Stomach (tissue), 9 donors: Measurements from ENCODE around the gene DDHD1. TPM values are rescaled to one million over a fixed set of nuclear protein-coding genes. Genes with fewer than 3 reads are reported as not detected.

Source experiments
- DNase-seq, 2 donors: peaks; one replicate each; pipeline versions ENCODE4 v3.0.0 to v3.0.0-alpha.2; 2013 to 2019
- H3K27ac ChIP-seq, 5 donors: fragments of 200-600 bp in 4 of 5; sonication (generic) in 4 of 5; one replicate each; pipeline ENCODE4 v1.5.1; 2013 to 2019; ENCODE audit warnings: mild to moderate bottlenecking in 1 of 5, moderate library complexity in 1 of 5
- H3K27me3 ChIP-seq, 3 donors: fragments of 200-600 bp; sonication (generic); one replicate each; pipeline ENCODE4 v1.5.1; 2017 to 2019; ENCODE audit warnings: mixed run types in 1 of 3
- H3K36me3 ChIP-seq, 4 donors: fragments of 200-600 bp; sonication (generic); 1 replicate in 3 of 4; 2 replicates in 1 of 4; pipeline ENCODE4 v1.5.1; 2016 to 2019
- H3K4me1 ChIP-seq, 4 donors: fragments of 200-600 bp; sonication (generic); one replicate each; pipeline ENCODE4 v1.5.1; 2016 to 2019
- H3K4me3 ChIP-seq, 4 donors: fragments of 200-600 bp; sonication (generic) in 3 of 4; one replicate each; pipeline ENCODE4 v1.5.1; 2016 to 2019; ENCODE audit warnings: mild to moderate bottlenecking in 1 of 4
- H3K9me3 ChIP-seq, 4 donors: fragments of 200-600 bp; sonication (generic); one replicate each; pipeline ENCODE4 v1.5.1; 2016 to 2019
- EP300 ChIP-seq: sonication (generic); formaldehyde crosslinking; IDR thresholded peaks from one replicate; pipeline ENCODE4 v1.6.1; 2017; ENCODE audit warnings: antibody characterized with exemption
- POLR2A ChIP-seq, 4 donors: fragments of 450-650 bp; IDR thresholded peaks; one replicate each; pipeline ENCODE4 v1.6.1; 2016; ENCODE audit warnings: antibody characterized with exemption in 4 of 4, control low read depth in 2 of 4, mild to moderate bottlenecking in 1 of 4, moderate library complexity in 1 of 4
- POLR2AphosphoS5 ChIP-seq, 3 donors: sonication (generic); formaldehyde crosslinking; IDR thresholded peaks; one replicate each; pipeline ENCODE4 v1.6.1; 2016; ENCODE audit warnings: antibody characterized with exemption in 3 of 3
- WGBS, 5 donors: extraction: QIAGEN DNeasy Blood & Tissue Kit in 3 of 5; methylation state at CpG; one replicate each; pipeline versions ENCODE4 v1.1.5 to v1.1.7; 2013 to 2018; 5-methylcytosine and 5-hydroxymethylcytosine counted together
- intact Hi-C: fragments of 100-400 bp; cut with DNase I; formaldehyde crosslinking; loops from one replicate; pipeline ENCODE4 v1.15.1; 2023; ENCODE audit warnings: low total_unique reads
- polyA plus RNA-seq, 3 donors: library from polyadenylated mRNA; stranded (reverse); fragments of 200-250 nt; gene quantifications; one replicate each; pipeline ENCODE4 v1.2.3, GENCODE V29; 2013
- total RNA-seq, 5 donors: library from RNA; depleted of rRNA; stranded (reverse); fragments of >200 nt; gene quantifications; one replicate each; pipeline versions ENCODE4 v1.1.0 to v1.2.3, GENCODE V29; 2014 to 2016
- TF ChIP-seq, protein P1 (sequence below), 7 experiments: fragments of 450-650 bp in 4 of 7; fragments of 200-600 bp in 3 of 7; sonication (generic) in 3 of 7; IDR thresholded peaks; one replicate each; pipeline ENCODE4 v1.5.1; 2016 to 2019; ENCODE audit warnings: antibody characterized with exemption in 7 of 7, control low read depth in 2 of 7, mild to moderate bottlenecking in 1 of 7
- donor health status: healthy with polysubstance abuse.
- donor health status: Bipolar disorder and iron deficiency.
- donor health status: healthy.

Gene DDHD1
- total and polyA plus RNA-seq, 8 donors, result 2.1 to 50.7 (median 11.0) TPM

DNA sequence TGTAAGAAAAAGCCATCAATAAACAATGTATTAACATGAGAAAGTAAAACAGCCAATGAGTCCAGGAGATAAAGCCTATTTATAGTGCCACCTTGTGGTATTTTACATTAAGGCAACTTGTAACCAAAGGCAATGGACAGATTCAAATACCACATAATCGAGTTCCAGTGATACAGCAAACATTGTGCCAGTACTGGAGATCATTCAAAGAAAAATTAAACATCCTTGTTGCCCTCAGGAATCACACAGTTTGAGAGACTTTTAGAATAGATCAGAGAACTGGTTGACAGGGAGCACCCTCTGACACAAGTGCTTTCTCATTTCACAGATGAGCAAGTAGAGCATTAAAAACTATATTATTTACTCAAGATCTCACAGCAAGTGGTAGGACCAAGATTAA is 98.1 kb downstream of the DDHD1 start:
- Histone ChIP-seq H3K4me1 (no peaks in the 10 kb centered on the region), H3K27ac (no peak overlapping the region), H3K36me3 (peaks cover 0 to 16% (median 9%) of the 10 kb centered on the region in 4 donors), H3K27me3 (no peaks in the 10 kb centered on the region), H3K9me3 (no peaks in the 10 kb centered on the region), H3K4me3 (no peak overlapping the region)
- intact Hi-C loops, result no loop called here
- TF ChIP-seq EP300 (no peak), POLR2A (IDR thresholded peaks at IDR 0.05) (no peak), POLR2AphosphoS5 (IDR thresholded peaks at IDR 0.05) (no peak)
- TF ChIP-seq, protein P1, sequence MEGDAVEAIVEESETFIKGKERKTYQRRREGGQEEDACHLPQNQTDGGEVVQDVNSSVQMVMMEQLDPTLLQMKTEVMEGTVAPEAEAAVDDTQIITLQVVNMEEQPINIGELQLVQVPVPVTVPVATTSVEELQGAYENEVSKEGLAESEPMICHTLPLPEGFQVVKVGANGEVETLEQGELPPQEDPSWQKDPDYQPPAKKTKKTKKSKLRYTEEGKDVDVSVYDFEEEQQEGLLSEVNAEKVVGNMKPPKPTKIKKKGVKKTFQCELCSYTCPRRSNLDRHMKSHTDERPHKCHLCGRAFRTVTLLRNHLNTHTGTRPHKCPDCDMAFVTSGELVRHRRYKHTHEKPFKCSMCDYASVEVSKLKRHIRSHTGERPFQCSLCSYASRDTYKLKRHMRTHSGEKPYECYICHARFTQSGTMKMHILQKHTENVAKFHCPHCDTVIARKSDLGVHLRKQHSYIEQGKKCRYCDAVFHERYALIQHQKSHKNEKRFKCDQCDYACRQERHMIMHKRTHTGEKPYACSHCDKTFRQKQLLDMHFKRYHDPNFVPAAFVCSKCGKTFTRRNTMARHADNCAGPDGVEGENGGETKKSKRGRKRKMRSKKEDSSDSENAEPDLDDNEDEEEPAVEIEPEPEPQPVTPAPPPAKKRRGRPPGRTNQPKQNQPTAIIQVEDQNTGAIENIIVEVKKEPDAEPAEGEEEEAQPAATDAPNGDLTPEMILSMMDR (IDR thresholded peaks at IDR 0.05), result peak in 5 of 7 experiments; percentile 46 to 65 (median 57)
- WGBS, 5 donors, result 0 to 5% (median 0%) methylated on average over 1 of the region's 1 CpG
- DNase-seq, result peak in 1 of 2 donors; percentile 76

DNA sequence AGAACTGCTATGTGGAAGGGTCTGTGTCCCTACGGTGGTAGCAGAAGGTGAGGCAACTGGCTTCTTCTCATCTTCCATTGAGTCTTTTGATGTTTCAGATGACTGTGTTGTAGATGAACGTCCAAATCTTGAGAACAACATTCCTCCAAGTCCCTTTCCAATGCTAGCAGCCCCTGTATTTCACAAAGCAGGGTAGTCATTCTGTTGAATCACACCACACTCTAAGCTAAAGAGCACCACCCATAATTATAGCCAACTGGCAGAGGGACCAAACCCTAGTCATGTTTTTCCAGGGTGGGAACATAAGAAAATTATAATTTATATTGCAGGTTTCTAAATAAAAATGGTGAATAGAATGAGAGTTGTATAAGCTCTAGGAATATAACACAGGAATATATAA is 98.7 kb downstream of the DDHD1 start:
- H3K9me3 ChIP-seq, result no peaks in the 10 kb centered on the region
- TF ChIP-seq EP300, result no peak
- no peak for TF ChIP-seq POLR2AphosphoS5 (IDR thresholded peaks at IDR 0.05)
- TF ChIP-seq, protein P1 (IDR thresholded peaks at IDR 0.05), result no peak
- TF ChIP-seq POLR2A (IDR thresholded peaks at IDR 0.05), result no peak
- no peaks in the 10 kb centered on the region for H3K27me3 ChIP-seq
- H3K36me3 ChIP-seq, result peaks cover 0 to 16% (median 9%) of the 10 kb centered on the region in 4 donors
- no peak overlapping the region for H3K4me3 ChIP-seq
- no peak for DNase-seq
- intact Hi-C loops, result no loop called here
- H3K4me1 ChIP-seq, result no peaks in the 10 kb centered on the region
- H3K27ac ChIP-seq, result no peak overlapping the region
- WGBS, 5 donors, result 68 to 88% (median 85%) methylated on average over 2 of the region's 2 CpGs

DNA sequence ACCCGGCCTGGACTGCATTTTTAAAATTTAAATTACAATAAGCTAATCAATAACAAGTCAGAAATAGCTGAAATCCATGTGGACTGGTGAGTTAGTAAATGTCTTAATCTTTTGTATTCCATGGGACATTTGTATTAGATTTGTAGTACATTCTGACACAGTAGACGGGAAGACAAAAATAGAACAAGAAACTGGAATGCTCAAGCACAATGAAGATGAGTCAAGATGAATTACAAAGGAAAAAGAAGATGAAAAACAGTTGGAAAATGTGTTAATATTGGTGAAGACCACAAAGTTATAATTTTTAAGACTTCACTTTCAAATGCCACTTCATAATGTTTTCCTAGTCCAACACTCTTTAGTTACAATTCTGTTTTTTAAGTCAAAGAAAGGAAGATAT is 104.5 kb downstream of the DDHD1 start:
- Histone ChIP-seq H3K4me1 (peaks cover 0 to under 1% (median 0%) of the 10 kb centered on the region in 4 donors), H3K4me3 (no peak overlapping the region), H3K27me3 (no peaks in the 10 kb centered on the region), H3K9me3 (no peaks in the 10 kb centered on the region), H3K36me3 (peaks cover 0 to 19% (median 4%) of the 10 kb centered on the region in 4 donors), H3K27ac (no peak overlapping the region)
- 92 to 98% (median 97%) methylated on average over 2 of the region's 2 CpGs for WGBS, 5 donors
- TF ChIP-seq EP300, result no peak
- TF ChIP-seq, protein P1 (IDR thresholded peaks at IDR 0.05), result no peak
- TF ChIP-seq POLR2AphosphoS5 (IDR thresholded peaks at IDR 0.05), result no peak
- no peak for TF ChIP-seq POLR2A (IDR thresholded peaks at IDR 0.05)
- intact Hi-C loops, result no loop called here
- DNase-seq, result no peak

DNA sequence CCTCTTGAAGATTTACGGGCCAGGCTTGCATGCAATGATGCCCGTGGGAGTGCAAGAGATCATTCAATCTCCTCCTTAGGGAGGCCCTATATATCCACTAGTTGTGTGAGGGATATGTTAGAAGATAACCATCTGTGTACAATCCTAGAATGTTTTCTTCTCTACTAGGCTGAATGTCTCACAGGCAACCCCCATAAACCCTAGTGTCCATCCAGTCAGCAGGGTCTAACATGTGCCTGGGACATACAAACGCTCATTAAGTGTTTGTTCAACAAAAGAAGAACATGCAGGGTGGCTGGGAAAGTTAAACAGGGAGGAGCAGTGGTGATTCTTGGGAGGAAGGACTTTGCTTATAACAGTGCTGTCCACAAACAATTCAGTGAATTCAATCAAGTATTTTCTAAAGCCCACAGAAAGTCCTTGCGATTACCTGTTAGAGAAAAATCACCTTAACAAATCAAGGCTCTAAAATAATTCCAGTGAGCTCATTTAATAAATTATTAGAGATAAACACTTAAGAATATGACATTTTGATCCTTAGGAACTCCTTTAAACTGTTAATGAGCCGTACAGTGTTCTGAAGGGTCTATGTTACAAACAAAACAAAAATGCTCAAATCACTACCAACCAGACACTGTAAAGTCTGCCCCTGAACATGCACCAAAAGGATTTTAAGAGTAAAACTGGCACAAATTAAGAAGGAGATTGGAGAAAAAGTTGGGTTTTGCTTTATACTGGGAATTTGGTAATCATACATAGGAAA is 105.6 kb downstream of the DDHD1 start:
- TF ChIP-seq, protein P1 (IDR thresholded peaks at IDR 0.05), result no peak
- no peak for TF ChIP-seq POLR2AphosphoS5 (IDR thresholded peaks at IDR 0.05)
- no peak for TF ChIP-seq EP300
- TF ChIP-seq POLR2A (IDR thresholded peaks at IDR 0.05), result no peak
- H3K27ac ChIP-seq, result no peak overlapping the region

More for the DNA sequence above, 105.6 kb downstream of the DDHD1 start:
- 86 to 89% (median 87%) methylated on average over 5 of the region's 5 CpGs for WGBS, 5 donors
- DNase-seq, result peak in 1 of 2 donors; percentile 29
- Histone ChIP-seq H3K4me1 (peaks cover 0 to 5% (median 0%) of the 10 kb centered on the region in 4 donors), H3K4me3 (no peak overlapping the region), H3K36me3 (peaks cover 0 to 19% (median 4%) of the 10 kb centered on the region in 4 donors), H3K9me3 (no peaks in the 10 kb centered on the region), H3K27me3 (no peaks in the 10 kb centered on the region)
- intact Hi-C loops, result no loop called here
